ENCODE data around the gene BCORL1. TPM values are rescaled to one million over a fixed set of nuclear protein-coding genes. Genes with fewer than 3 reads are reported as not detected.

The BCORL1 gene
- total and polyA plus RNA-seq, 2 donors (not counting 3 experiments of a cell fraction or from before 2014, with no cell fraction given): 1.8 to 13.1 TPM

GRCh38 chrX:130005089-130005807, 22.8 kb downstream of the BCORL1 start:
- Histone ChIP-seq H3K27ac (ENCODE audit: insufficient read depth, low read depth, low read length) (no peak overlapping the region), H3K36me3 (ENCODE audit: control insufficient read depth in 2 of 2, extremely low read depth in 1 of 2, insufficient read depth in 2 of 2, low read length in 2 of 2) (no peaks in the 10 kb centered on the region), H3K4me2 (ENCODE audit: insufficient read depth, low read length) (no peak overlapping the region), H4K20me1 (replicated peaks; ENCODE audit: control insufficient read depth, extremely low read depth, insufficient read depth, low read length) (no peaks in the 10 kb centered on the region), H3K4me1 (ENCODE audit: control insufficient read depth, extremely low read depth, insufficient read depth, low read length) (no peaks in the 10 kb centered on the region), H2AFZ (ENCODE audit: low read depth, low read length) (no peak overlapping the region), H3K9me3 (replicated peaks; ENCODE audit: control insufficient read depth, insufficient read depth, low read length) (no peaks in the 10 kb centered on the region), H3K79me2 (ENCODE audit: control insufficient read depth, insufficient read depth, low read length) (no peaks in the 10 kb centered on the region), H3K9me1 (replicated peaks; ENCODE audit: control insufficient read depth, extremely low read depth, insufficient read depth, low read length) (no peaks in the 10 kb centered on the region), H3K4me3 (replicated peaks in 1 of 3; ENCODE audit: insufficient read depth in 1 of 3, low read depth in 1 of 3, low read length in 3 of 3) (no peak overlapping the region), H3K9ac (replicated peaks; ENCODE audit: extremely low read depth, insufficient read depth, low read length) (no peak overlapping the region), H3K27me3 (ENCODE audit: control insufficient read depth in 2 of 2, insufficient read depth in 2 of 2, low read length in 2 of 2) (no peaks in the 10 kb centered on the region)
- DNase-seq (ENCODE audit: low read depth, low spot score): no peak
- no TSS peak for BruUV-seq (replicated peaks)
- ChIA-PET POLR2A (no interaction called here), CTCF (no interaction called here)
- TF ChIP-seq MYC (IDR thresholded peaks at IDR 0.05; ENCODE audit: low read depth, low read length): no peak
- no peak for TF ChIP-seq POLR2AphosphoS5 (IDR thresholded peaks at IDR 0.05; ENCODE audit: insufficient read depth, low read depth, low read length)
- TF ChIP-seq FOS (IDR thresholded peaks at IDR 0.05; ENCODE audit: borderline replicate concordance, insufficient read depth, low read length): no peak
- no peak for TF ChIP-seq CTCF (IDR thresholded peaks at IDR 0.05; ENCODE audit: extremely low read depth in 1 of 2, insufficient read depth in 1 of 2, low read depth in 1 of 2, low read length in 2 of 2)
- no peak for TF ChIP-seq EZH2 (IDR thresholded peaks at IDR 0.05; ENCODE audit: borderline replicate concordance, low read depth, low read length, severe bottlenecking)
- intact Hi-C loops (cut with micrococcal nuclease) (no loop called here), dilution Hi-C loops (cut with MboI; ENCODE audit: extremely low pct_ligation_motif_present, low sequenced_read_pairs) (no loop called here)
- FAIRE-seq: no peak

Measured in endothelial cell of umbilical vein (primary cell).